ENCODE data around the gene RASL10A.

Gene RASL10A

GRCh38 chr22:29331658-29332300 lies 16.3 kb upstream of the RASL10A start:
- no peak for TF ChIP-seq ZNF274 (IDR thresholded peaks at IDR 0.05; ENCODE audit: low read depth, low read length)
- no peak overlapping the region for H3K4me3 ChIP-seq (ENCODE audit: low read length)

- no peak for TF ChIP-seq ZNF274 (IDR thresholded peaks at IDR 0.05; ENCODE audit: low read depth, low read length)
- H3K4me3 ChIP-seq (ENCODE audit: low read length) = no peak overlapping the region
Measured at GRCh38 chr22:29331213-29331612, 15.7 kb upstream of the RASL10A start.

GRCh38 chr22:29330753-29331152 lies 15.3 kb upstream of the RASL10A start:
- no peak overlapping the region for H3K4me3 ChIP-seq (ENCODE audit: low read length)
- TF ChIP-seq ZNF274 (IDR thresholded peaks at IDR 0.05; ENCODE audit: low read depth, low read length) = no peak

- TF ChIP-seq ZNF274 (IDR thresholded peaks at IDR 0.05; ENCODE audit: low read depth, low read length) = no peak
Measured at GRCh38 chr22:29330291-29330690, 14.8 kb upstream of the RASL10A start.

GRCh38 chr22:29329581-29329980 lies 14.1 kb upstream of the RASL10A start:
- H3K4me3 ChIP-seq (ENCODE audit: low read length) = no peak overlapping the region
- no peak for TF ChIP-seq ZNF274 (IDR thresholded peaks at IDR 0.05; ENCODE audit: low read depth, low read length)

More at GRCh38 chr22:29330291-29330690, 14.8 kb upstream of the RASL10A start:
- H3K4me3 ChIP-seq (ENCODE audit: low read length) = no peak overlapping the region

- no peak overlapping the region for H3K4me3 ChIP-seq (ENCODE audit: low read length)
- TF ChIP-seq ZNF274 (IDR thresholded peaks at IDR 0.05; ENCODE audit: low read depth, low read length) = no peak
Measured at GRCh38 chr22:29328566-29329500, 13.3 kb upstream of the RASL10A start.

GRCh38 chr22:29328055-29328454 lies 12.6 kb upstream of the RASL10A start:
- TF ChIP-seq ZNF274 (IDR thresholded peaks at IDR 0.05; ENCODE audit: low read depth, low read length) = no peak
- no peak overlapping the region for H3K4me3 ChIP-seq (ENCODE audit: low read length)

GRCh38 chr22:29327089-29327764 lies 11.7 kb upstream of the RASL10A start:
- no peak overlapping the region for H3K4me3 ChIP-seq (ENCODE audit: low read length)
- no peak for TF ChIP-seq ZNF274 (IDR thresholded peaks at IDR 0.05; ENCODE audit: low read depth, low read length)

- H3K4me3 ChIP-seq (ENCODE audit: low read length) = no peak overlapping the region
- TF ChIP-seq ZNF274 (IDR thresholded peaks at IDR 0.05; ENCODE audit: low read depth, low read length) = no peak
Measured at GRCh38 chr22:29326481-29326880, 11.0 kb upstream of the RASL10A start.

GRCh38 chr22:29325785-29326315 lies 10.4 kb upstream of the RASL10A start:
- no peak overlapping the region for H3K4me3 ChIP-seq (ENCODE audit: low read length)
- TF ChIP-seq ZNF274 (IDR thresholded peaks at IDR 0.05; ENCODE audit: low read depth, low read length) = no peak

GRCh38 chr22:29325356-29325755 lies 9.9 kb upstream of the RASL10A start:
- TF ChIP-seq ZNF274 (IDR thresholded peaks at IDR 0.05; ENCODE audit: low read depth, low read length) = no peak
- H3K4me3 ChIP-seq (ENCODE audit: low read length) = no peak overlapping the region

- no peak overlapping the region for H3K4me3 ChIP-seq (ENCODE audit: low read length)
- TF ChIP-seq ZNF274 (IDR thresholded peaks at IDR 0.05; ENCODE audit: low read depth, low read length) = no peak
Measured at GRCh38 chr22:29323641-29324040, 8.1 kb upstream of the RASL10A start.

- TF ChIP-seq ZNF274 (IDR thresholded peaks at IDR 0.05; ENCODE audit: low read depth, low read length) = no peak
- no peak overlapping the region for H3K4me3 ChIP-seq (ENCODE audit: low read length)
Measured at GRCh38 chr22:29320546-29320945, 5.0 kb upstream of the RASL10A start.

GRCh38 chr22:29319072-29319471 lies 3.6 kb upstream of the RASL10A start:
- TF ChIP-seq ZNF274 (IDR thresholded peaks at IDR 0.05; ENCODE audit: low read depth, low read length) = no peak
- no peak overlapping the region for H3K4me3 ChIP-seq (ENCODE audit: low read length)
